ENCODE data around the gene PDE1C.

GRCh38 chr7:32072397-32072796 is 2.2 kb upstream of the PDE1C start:
- TF ChIP-seq REST (IDR thresholded peaks at IDR 0.05; ENCODE audit: insufficient read depth in 1 of 2, low read depth in 2 of 2, low read length in 2 of 2) (no peak), TAF1 (IDR thresholded peaks at IDR 0.05; ENCODE audit: borderline replicate concordance, insufficient read depth, low read length) (no peak), POLR2AphosphoS5 (IDR thresholded peaks at IDR 0.05; ENCODE audit: low read depth, low read length) (no peak)
